NB4 (cell line): Measurements from ENCODE around the gene VPS33A.

Source experiments
- DNase-seq: peaks from one replicate; pipeline ENCODE4 v3.0.0; 2010; ENCODE audit warnings: low read depth
- H3K4me3 ChIP-seq: one replicate; pipeline ENCODE4 v1.5.1; 2011; ENCODE audit warnings: mild to moderate bottlenecking, low read depth, low read length, moderate library complexity
- CTCF ChIP-seq: IDR thresholded peaks from one replicate; pipeline ENCODE4 v1.5.1; 2012; ENCODE audit warnings: low read depth, low read length
- MAX ChIP-seq: IDR thresholded peaks from 2 replicates; pipeline ENCODE4 v1.6.1; 2011; ENCODE audit warnings: low read depth, low read length
- MYC ChIP-seq: IDR thresholded peaks from 2 replicates; pipeline ENCODE4 v1.6.1; 2011; ENCODE audit warnings: low read depth, low read length
- POLR2A ChIP-seq: IDR thresholded peaks from 2 replicates; pipeline ENCODE4 v1.6.1; 2011; ENCODE audit warnings: mild to moderate bottlenecking; ENCODE audit not compliant: insufficient read length; ENCODE audit errors: extremely low read depth

Gene VPS33A

GRCh38 chr12:122216445-122216844, 49.8 kb downstream of the VPS33A start:
- no peak for DNase-seq
- TF ChIP-seq MAX (no peak), POLR2A (no peak), CTCF (no peak), MYC (no peak)
- H3K4me3 ChIP-seq, result no peak overlapping the region

- no peak for TF ChIP-seq POLR2A
- TF ChIP-seq MYC, result no peak
- TF ChIP-seq MAX, result no peak
- no peak overlapping the region for H3K4me3 ChIP-seq
- no peak for DNase-seq
Measured at GRCh38 chr12:122215771-122216170, 50.5 kb downstream of the VPS33A start.

- H3K4me3 ChIP-seq, result no peak overlapping the region
- DNase-seq, result no peak
- no peak for TF ChIP-seq MYC
- TF ChIP-seq CTCF, result no peak
- TF ChIP-seq POLR2A, result no peak
- TF ChIP-seq MAX, result no peak
Measured at GRCh38 chr12:122208073-122208820, 58.0 kb downstream of the VPS33A start.

GRCh38 chr12:122207391-122207790, 58.9 kb downstream of the VPS33A start:
- TF ChIP-seq CTCF, result no peak
- TF ChIP-seq MAX, result no peak
- TF ChIP-seq POLR2A, result no peak
- TF ChIP-seq MYC, result no peak
- no peak overlapping the region for H3K4me3 ChIP-seq
- no peak for DNase-seq

- DNase-seq, result no peak
- H3K4me3 ChIP-seq, result no peak overlapping the region
- TF ChIP-seq MAX (no peak), POLR2A (no peak), MYC (no peak), CTCF (no peak)
Measured at GRCh38 chr12:122206976-122207375, 59.3 kb downstream of the VPS33A start.

- no peak for DNase-seq
- no peak overlapping the region for H3K4me3 ChIP-seq
- TF ChIP-seq MAX (no peak), POLR2A (no peak), MYC (no peak), CTCF (no peak)
Measured at GRCh38 chr12:122206111-122206881, 60.0 kb downstream of the VPS33A start.
